Gastroesophageal sphincter (tissue), 3 donors: ENCODE data around the gene SLC7A6.

ENCODE experiments used
- CTCF ChIP-seq, 4 experiments: fragments of 200-600 bp in 2 of 4; fragments of 450-650 bp in 2 of 4; sonication (generic) in 1 of 4; IDR thresholded peaks; one replicate each; pipeline ENCODE4 v1.5.1; 2017 to 2019; ENCODE audit warnings: antibody characterized with exemption in 4 of 4, mild to moderate bottlenecking in 2 of 4, moderate library complexity in 2 of 4
- EP300 ChIP-seq: sonication (generic); formaldehyde crosslinking; IDR thresholded peaks from one replicate; pipeline ENCODE4 v1.6.1; 2017; ENCODE audit warnings: antibody characterized with exemption, mild to moderate bottlenecking
- POLR2A ChIP-seq, 2 donors: fragments of 450-650 bp; IDR thresholded peaks; one replicate each; pipeline ENCODE4 v1.6.1; 2017; ENCODE audit warnings: antibody characterized with exemption in 2 of 2, mild to moderate bottlenecking in 2 of 2, moderate library complexity in 1 of 2
- POLR2AphosphoS5 ChIP-seq: sonication (generic); formaldehyde crosslinking; IDR thresholded peaks from one replicate; pipeline ENCODE4 v1.6.1; 2017; ENCODE audit warnings: antibody characterized with exemption

- no peak for TF ChIP-seq CTCF (IDR thresholded peaks at IDR 0.05)
- TF ChIP-seq POLR2AphosphoS5: no peak
- no peak for TF ChIP-seq POLR2A (IDR thresholded peaks at IDR 0.05)
- no peak for TF ChIP-seq EP300
These were observed 78.8 kb downstream of the SLC7A6 start for GRCh38 chr16:68343137-68343536.
